GM19239 (cell line): Measurements from ENCODE around the gene CCM2L.

Experiments
- DNase-seq: peaks from one replicate; pipeline ENCODE4 v3.0.0; 2011; ENCODE audit warnings: low spot score; ENCODE audit not compliant: insufficient read length
- FAIRE-seq: peaks from 2 replicates; lab custom pipeline; 2011; peaks lifted over from hg19 to GRCh38; lab: Jason Lieb, UNC

The CCM2L gene

DNA sequence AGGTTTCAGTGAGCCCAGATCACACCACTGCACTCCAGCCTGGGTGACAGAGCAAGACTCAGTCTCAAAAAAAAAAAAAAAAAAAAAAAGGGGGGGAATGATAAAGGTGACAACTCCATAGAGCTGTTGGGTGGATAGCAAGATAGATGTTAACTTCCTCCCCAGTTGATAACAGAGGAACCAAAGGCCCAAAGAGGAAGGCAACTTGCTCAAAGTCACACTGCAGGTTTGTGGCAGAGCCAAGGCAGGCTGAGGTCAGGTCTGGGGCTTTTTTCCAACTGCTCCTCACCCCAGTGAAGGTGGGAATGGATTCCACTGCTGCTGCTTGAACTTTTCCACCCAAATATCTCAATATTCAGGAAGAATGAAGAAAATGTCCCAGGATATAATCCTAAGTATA is 68.6 kb downstream of the CCM2L start:
- DNase-seq (no peak), FAIRE-seq (no peak)

DNA sequence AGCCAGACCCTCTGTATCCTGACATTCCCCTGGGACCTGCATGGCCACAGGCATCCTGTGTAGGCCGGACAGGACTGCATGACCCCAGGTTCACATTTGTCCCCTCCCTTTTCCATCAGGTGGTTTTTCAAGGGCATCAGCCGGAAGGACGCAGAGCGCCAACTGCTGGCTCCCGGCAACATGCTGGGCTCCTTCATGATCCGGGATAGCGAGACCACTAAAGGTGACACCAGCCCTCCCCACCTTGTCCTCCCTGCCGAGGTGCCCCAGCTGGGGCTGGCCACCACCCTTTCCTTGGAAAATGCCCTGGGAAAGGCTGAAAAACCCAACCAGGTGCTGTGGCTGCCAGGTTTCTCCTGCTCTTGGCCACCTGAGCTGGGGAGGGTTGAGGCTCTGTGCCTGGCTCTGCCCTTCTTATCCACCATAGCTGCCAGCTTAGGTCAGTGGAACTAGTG is 69.4 kb downstream of the CCM2L start:
- no peak for DNase-seq
- no peak for FAIRE-seq

DNA sequence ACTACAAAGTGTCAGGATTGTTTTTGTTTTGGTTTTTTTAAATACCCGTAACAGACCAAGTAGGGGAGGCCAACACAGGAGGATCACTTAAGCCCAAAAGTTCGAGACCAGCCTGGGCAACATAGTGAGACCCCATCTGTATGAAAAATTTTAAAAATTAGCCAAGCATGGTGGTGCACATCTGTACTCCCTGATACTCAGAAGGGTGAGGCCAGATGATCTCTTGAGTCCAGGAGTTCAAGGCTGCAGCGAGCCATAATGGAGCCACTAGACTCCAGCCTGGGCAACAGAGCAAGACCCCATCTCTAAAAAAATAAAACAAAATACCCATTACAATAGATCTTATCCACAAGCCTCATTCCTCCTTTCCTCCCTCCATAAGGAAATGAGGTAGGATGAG is 70.5 kb downstream of the CCM2L start:
- no peak for FAIRE-seq
- no peak for DNase-seq
